HL-60 (cell line): Measurements from ENCODE around the gene IL17C.

Source experiments
- DNase-seq, 2 experiments: peaks; one replicate each; pipeline ENCODE4 v3.0.0-alpha.2; 2010 to 2020; ENCODE audit warnings: low read depth in 1 of 2, low spot score in 1 of 2
- H3K27ac ChIP-seq: fragments of 250-450 bp; sonication (Bioruptor Pico); replicated peaks from 2 replicates; pipeline ENCODE4 v1.5.1; 2020; ENCODE audit warnings: mild to moderate bottlenecking, moderate library complexity
- H3K27me3 ChIP-seq: fragments of 250-450 bp; sonication (Bioruptor Pico); 2 replicates; pipeline ENCODE4 v1.5.1; 2021; ENCODE audit warnings: mild to moderate bottlenecking, moderate library complexity; ENCODE audit not compliant: insufficient read depth, poor library complexity, severe bottlenecking
- H3K4me3 ChIP-seq: replicated peaks from 2 replicates; pipeline ENCODE4 v1.5.1; 2011; ENCODE audit warnings: mild to moderate bottlenecking, control low read depth, low read length; ENCODE audit not compliant: insufficient read depth
- CTCF ChIP-seq: IDR thresholded peaks from one replicate; pipeline ENCODE4 v1.5.1; 2011; ENCODE audit warnings: low read length, control low read depth, inconsistent platforms; ENCODE audit not compliant: insufficient read depth
- GABPA ChIP-seq: IDR thresholded peaks from 2 replicates; pipeline ENCODE4 v1.6.1; 2012; ENCODE audit warnings: low read depth
- POLR2AphosphoS5 ChIP-seq: IDR thresholded peaks from 2 replicates; pipeline ENCODE4 v1.6.1; 2012; ENCODE audit warnings: low read depth
- SPI1 ChIP-seq: IDR thresholded peaks from 2 replicates; pipeline ENCODE4 v1.6.1; 2012; ENCODE audit warnings: low read depth, mild to moderate bottlenecking, borderline replicate concordance
- TF ChIP-seq, protein P1 (sequence below): IDR thresholded peaks from 2 replicates; pipeline ENCODE4 v1.6.1; 2012; ENCODE audit warnings: low read depth; ENCODE audit not compliant: insufficient replicate concordance

The IL17C gene

DNA sequence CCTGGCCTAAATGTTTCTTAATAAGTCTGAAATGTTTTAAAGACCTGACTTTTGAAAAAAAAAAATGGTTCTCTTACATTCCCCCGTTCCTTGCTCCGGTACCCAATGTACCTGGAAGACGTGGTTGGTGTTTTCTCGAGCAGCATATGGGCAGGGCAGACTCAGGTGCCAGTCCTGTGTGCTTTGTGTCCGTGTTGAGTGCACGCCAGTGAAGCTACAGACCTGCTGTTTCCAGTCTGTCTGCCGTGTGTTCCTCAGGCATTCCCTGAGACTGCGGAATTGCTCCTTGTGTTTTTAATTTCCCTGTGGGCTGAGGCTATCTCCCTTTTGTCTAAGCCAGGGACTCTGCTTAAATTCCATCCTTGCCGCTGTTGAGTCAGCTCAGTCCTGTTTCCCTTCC is 11.7 kb upstream of the IL17C start:
- Histone ChIP-seq H3K27ac (no peak overlapping the region), H3K27me3 (no peaks in the 10 kb centered on the region), H3K4me3 (no peak overlapping the region)
- no peak for TF ChIP-seq POLR2AphosphoS5
- no peak for TF ChIP-seq CTCF
- TF ChIP-seq GABPA, result no peak
- TF ChIP-seq SPI1, result no peak
- TF ChIP-seq, protein P1, sequence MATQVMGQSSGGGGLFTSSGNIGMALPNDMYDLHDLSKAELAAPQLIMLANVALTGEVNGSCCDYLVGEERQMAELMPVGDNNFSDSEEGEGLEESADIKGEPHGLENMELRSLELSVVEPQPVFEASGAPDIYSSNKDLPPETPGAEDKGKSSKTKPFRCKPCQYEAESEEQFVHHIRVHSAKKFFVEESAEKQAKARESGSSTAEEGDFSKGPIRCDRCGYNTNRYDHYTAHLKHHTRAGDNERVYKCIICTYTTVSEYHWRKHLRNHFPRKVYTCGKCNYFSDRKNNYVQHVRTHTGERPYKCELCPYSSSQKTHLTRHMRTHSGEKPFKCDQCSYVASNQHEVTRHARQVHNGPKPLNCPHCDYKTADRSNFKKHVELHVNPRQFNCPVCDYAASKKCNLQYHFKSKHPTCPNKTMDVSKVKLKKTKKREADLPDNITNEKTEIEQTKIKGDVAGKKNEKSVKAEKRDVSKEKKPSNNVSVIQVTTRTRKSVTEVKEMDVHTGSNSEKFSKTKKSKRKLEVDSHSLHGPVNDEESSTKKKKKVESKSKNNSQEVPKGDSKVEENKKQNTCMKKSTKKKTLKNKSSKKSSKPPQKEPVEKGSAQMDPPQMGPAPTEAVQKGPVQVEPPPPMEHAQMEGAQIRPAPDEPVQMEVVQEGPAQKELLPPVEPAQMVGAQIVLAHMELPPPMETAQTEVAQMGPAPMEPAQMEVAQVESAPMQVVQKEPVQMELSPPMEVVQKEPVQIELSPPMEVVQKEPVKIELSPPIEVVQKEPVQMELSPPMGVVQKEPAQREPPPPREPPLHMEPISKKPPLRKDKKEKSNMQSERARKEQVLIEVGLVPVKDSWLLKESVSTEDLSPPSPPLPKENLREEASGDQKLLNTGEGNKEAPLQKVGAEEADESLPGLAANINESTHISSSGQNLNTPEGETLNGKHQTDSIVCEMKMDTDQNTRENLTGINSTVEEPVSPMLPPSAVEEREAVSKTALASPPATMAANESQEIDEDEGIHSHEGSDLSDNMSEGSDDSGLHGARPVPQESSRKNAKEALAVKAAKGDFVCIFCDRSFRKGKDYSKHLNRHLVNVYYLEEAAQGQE, result no peak
- no peak for DNase-seq

DNA sequence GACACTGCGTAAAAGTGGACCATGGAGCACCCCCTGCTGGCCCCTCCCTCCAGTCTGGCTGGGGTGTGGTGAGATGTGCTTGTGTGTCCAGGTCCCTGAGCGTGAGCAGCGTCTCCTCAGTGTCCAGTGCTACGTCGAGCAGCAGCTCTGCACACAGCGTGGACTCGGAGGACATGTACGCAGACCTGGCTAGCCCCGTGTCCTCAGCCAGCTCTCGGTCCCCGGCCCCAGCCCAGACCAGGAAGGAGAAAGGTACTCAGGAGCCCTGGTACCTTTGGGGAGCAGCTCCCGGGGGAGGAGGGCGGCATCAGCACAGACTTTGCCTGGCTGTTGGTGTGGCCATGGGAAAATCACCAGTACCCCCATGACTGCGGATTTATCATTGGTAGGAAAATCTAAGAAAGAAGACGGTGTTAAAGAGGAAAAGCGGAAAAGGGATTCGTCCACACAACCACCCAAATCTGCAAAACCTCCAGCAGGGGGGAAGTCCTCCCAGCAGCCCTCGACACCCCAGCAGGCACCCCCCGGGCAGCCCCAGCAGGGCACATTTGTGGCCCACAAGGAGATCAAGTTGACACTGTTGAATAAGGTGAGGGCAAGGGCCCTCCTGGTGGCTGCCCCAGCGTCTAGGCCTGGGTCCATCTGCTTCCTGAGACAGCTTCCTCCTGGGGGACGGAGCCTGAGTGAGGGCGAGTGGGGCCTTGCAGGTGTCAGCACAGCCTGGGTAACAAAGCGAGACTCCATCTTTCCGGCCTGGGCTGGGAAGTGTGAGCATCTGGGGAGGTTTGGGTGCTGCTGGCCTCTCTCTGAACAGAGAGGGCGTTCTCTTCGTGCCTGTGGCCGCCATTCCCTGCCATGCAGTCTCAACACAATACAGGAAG is 10.6 kb upstream of the IL17C start:
- no peak for DNase-seq
- Histone ChIP-seq H3K27ac (no peak overlapping the region), H3K4me3 (no peak overlapping the region), H3K27me3 (no peaks in the 10 kb centered on the region)
- TF ChIP-seq SPI1 (no peak), POLR2AphosphoS5 (no peak), CTCF (no peak), GABPA (no peak)
- TF ChIP-seq, protein P1, result no peak

GRCh38 chr16:88628512-88628974 is 9.8 kb upstream of the IL17C start:
- TF ChIP-seq SPI1, result no peak
- TF ChIP-seq POLR2AphosphoS5, result no peak
- TF ChIP-seq CTCF, result no peak
- TF ChIP-seq GABPA, result no peak
- TF ChIP-seq, protein P1, result no peak
- Histone ChIP-seq H3K27ac (no peak overlapping the region), H3K4me3 (no peak overlapping the region), H3K27me3 (no peaks in the 10 kb centered on the region)
- DNase-seq, result no peak
